GM12878 (cell line): ENCODE results near the gene CTRB1. TPM values are rescaled to one million over a fixed set of nuclear protein-coding genes. Genes with fewer than 3 reads are reported as not detected.

ENCODE experiments used
- ATAC-seq: fragments of 200-7000 bp; cut with Tn5 transposase; 3 replicates; pipeline ENCODE4 v1.9.1; 2020; ENCODE audit warnings: mild to moderate bottlenecking, moderate library complexity
- BruUV-seq: library from RNA; stranded (reverse); fragments of 400-500 nt; replicated peaks from 2 replicates; lab custom pipeline; 2021; lab: Mats Ljungman, UMichigan
- CTCF ChIA-PET: fragments of 300-600 bp; sonication (Branson Sonifier 250); formaldehyde crosslinking; extraction: SDS; loops from one replicate; lab custom pipeline; 2021; ENCODE audit warnings: inconsistent platforms; lab: Yijun Ruan, JAX
- POLR2A ChIA-PET: fragments of 350-600 bp; formaldehyde crosslinking; extraction: SDS; loops from one replicate; lab custom pipeline; 2021; ENCODE audit warnings: inconsistent platforms; lab: Charles Lee
- RAD21 ChIA-PET: fragments of 300-600 bp; sonication (Branson Sonifier 250); formaldehyde crosslinking; loops from one replicate; lab custom pipeline; 2023; ENCODE audit warnings: antibody characterized with exemption; ENCODE audit not compliant: unreplicated experiment; lab: Charles Lee
- SMC1A ChIA-PET: fragments of 300-600 bp; sonication (Branson Sonifier 250); formaldehyde crosslinking; loops from one replicate; lab custom pipeline; 2023; ENCODE audit not compliant: unreplicated experiment, uncharacterized antibody; lab: Charles Lee
- DNase-seq: peaks from one replicate; pipeline ENCODE4 v3.0.0-alpha.2; 2011; ENCODE audit warnings: low read depth, low spot score
- FAIRE-seq: peaks from 3 replicates; lab custom pipeline; 2011; peaks lifted over from hg19 to GRCh38; lab: Jason Lieb, UNC
- H2AFZ ChIP-seq: 2 replicates; pipeline ENCODE4 v1.6.0; 2011; ENCODE audit warnings: low read depth, low read length, control low read depth; ENCODE audit not compliant: control insufficient read depth
- H3K27ac ChIP-seq: 2 replicates; pipeline ENCODE4 v1.5.1; 2011; ENCODE audit warnings: control low read depth; ENCODE audit not compliant: control insufficient read depth, insufficient read depth
- H3K27me3 ChIP-seq, 2 experiments: replicated peaks in 1 of 2; 2 replicates each; pipeline versions ENCODE4 v1.6.0 to v1.6.1; 2011; ENCODE audit warnings: low read length in 1 of 2; ENCODE audit not compliant: control insufficient read depth in 2 of 2, insufficient read depth in 2 of 2
- H3K36me3 ChIP-seq, 2 experiments: 2 replicates each; pipeline ENCODE4 v1.5.1; 2011; ENCODE audit warnings: low read length in 1 of 2; ENCODE audit not compliant: control insufficient read depth in 2 of 2, insufficient read depth in 2 of 2
- H3K4me1 ChIP-seq: 2 replicates; pipeline ENCODE4 v1.6.1; 2011; ENCODE audit warnings: mild to moderate bottlenecking, low read length, moderate library complexity, mixed read lengths; ENCODE audit not compliant: control insufficient read depth, insufficient read depth
- H3K4me2 ChIP-seq: 2 replicates; pipeline ENCODE4 v1.6.0; 2011; ENCODE audit warnings: control low read depth; ENCODE audit not compliant: control insufficient read depth, insufficient read depth
- H3K4me3 ChIP-seq: fragments of 200-600 bp; sonication (generic); 2 replicates; pipeline ENCODE4 v1.5.1; 2016
- H3K79me2 ChIP-seq: 2 replicates; pipeline ENCODE4 v1.6.0; 2011; ENCODE audit warnings: low read length; ENCODE audit not compliant: control insufficient read depth, insufficient read depth
- H3K9ac ChIP-seq: 2 replicates; pipeline ENCODE4 v1.8.0; 2011; ENCODE audit warnings: low read length, control low read depth, mixed read lengths; ENCODE audit not compliant: control insufficient read depth, insufficient read depth
- H3K9me3 ChIP-seq: replicated peaks from 3 replicates; pipeline ENCODE4 v1.5.1; 2011; ENCODE audit warnings: mild to moderate bottlenecking, low read length; ENCODE audit not compliant: control insufficient read depth, insufficient read depth
- H4K20me1 ChIP-seq: 2 replicates; pipeline ENCODE4 v1.6.0; 2011; ENCODE audit not compliant: control insufficient read depth, insufficient read depth
- BRCA1 ChIP-seq: IDR thresholded peaks from 2 replicates; pipeline ENCODE4 v1.6.1; 2011; ENCODE audit warnings: low read depth, low read length, improper control_type of control experiment
- CBX3 ChIP-seq: fragments of 200-600 bp; sonication (generic); IDR thresholded peaks from 2 replicates; pipeline ENCODE4 v1.6.1; 2016; ENCODE audit warnings: low read depth, borderline replicate concordance
- POLR2A ChIP-seq: IDR thresholded peaks from 2 replicates; pipeline ENCODE4 v1.6.1; 2011; ENCODE audit warnings: low read depth, mild to moderate bottlenecking, low read length
- ZNF217 ChIP-seq: fragments of 450-650 bp; IDR thresholded peaks from 2 replicates; pipeline ENCODE4 v1.6.1; 2017; ENCODE audit warnings: antibody characterized with exemption, mild to moderate bottlenecking
- WGBS: methylation state at CpG from one replicate; pipeline ENCODE4 v1.1.6; 2016; ENCODE audit warnings: low lambda C conversion rate; ENCODE audit not compliant: insufficient replicate concordance, insufficient coverage; ENCODE audit errors: missing lambda C conversion rate; 5-methylcytosine and 5-hydroxymethylcytosine counted together
- in situ Hi-C: fragments of 300-500 bp; cut with MboI; formaldehyde crosslinking; loops from 9 replicates; pipeline ENCODE4 v1.14.3; 2018; ENCODE audit warnings: mixed read lengths
- intact Hi-C: fragments of 100-400 bp; cut with micrococcal nuclease; formaldehyde crosslinking; loops from one replicate; pipeline ENCODE4 v1.14.2; 2022; ENCODE audit not compliant: unreplicated experiment
- polyA plus RNA-seq, 11 experiments: library from polyadenylated mRNA; depleted of rRNA in 4 of 11; unstranded in 6 of 11; stranded (reverse) in 5 of 11; fragments of >200 nt; fragmentation: Nextera tagmentation in 4 of 11; fragmentation: Illumina TruSeq in 1 of 11; extraction: Ambion mirVana in 4 of 11; extraction: Trizol in 1 of 11; gene quantifications; 1 replicate in 1 of 11; 2 replicates in 10 of 11; pipeline versions ENCODE4 v1.2.1 to v1.2.3, GENCODE V29; 2011 to 2016; ENCODE audit warnings: inconsistent platforms in 2 of 11, missing spikeins in 2 of 11, low read depth in 1 of 11
- total RNA-seq, 4 experiments: library from RNA; depleted of rRNA in 3 of 4; stranded (reverse); fragments of >200 nt in 3 of 4; fragmentation: Illumina TruSeq in 1 of 4; extraction: Trizol in 1 of 4; gene quantifications; 2 replicates each; pipeline versions ENCODE4 v1.2.1 to v1.2.3, GENCODE V29; 2013 to 2021
- TF ChIP-seq, protein P1 (sequence below): fragments of 450-650 bp; IDR thresholded peaks from 2 replicates; pipeline ENCODE4 v1.6.1; 2014; ENCODE audit warnings: mild to moderate bottlenecking
- TF ChIP-seq, protein P2 (sequence below): fragments of 450-650 bp; IDR thresholded peaks from 2 replicates; pipeline ENCODE4 v1.6.1; 2017; ENCODE audit warnings: low read depth, mild to moderate bottlenecking, moderate library complexity
- TF ChIP-seq, protein P3 (sequence below): fragments of 450-650 bp; formaldehyde crosslinking; IDR thresholded peaks from 2 replicates; pipeline ENCODE4 v1.4.0; 2022; ENCODE audit warnings: mild to moderate bottlenecking, moderate library complexity

CTRB1 gene
- total and polyA plus RNA-seq, 10 of the 15 experiments (the other 5 are each of a cell fraction or from before 2014, with no cell fraction given) = 0.28 to 4.4 TPM; not detected in 8

DNA sequence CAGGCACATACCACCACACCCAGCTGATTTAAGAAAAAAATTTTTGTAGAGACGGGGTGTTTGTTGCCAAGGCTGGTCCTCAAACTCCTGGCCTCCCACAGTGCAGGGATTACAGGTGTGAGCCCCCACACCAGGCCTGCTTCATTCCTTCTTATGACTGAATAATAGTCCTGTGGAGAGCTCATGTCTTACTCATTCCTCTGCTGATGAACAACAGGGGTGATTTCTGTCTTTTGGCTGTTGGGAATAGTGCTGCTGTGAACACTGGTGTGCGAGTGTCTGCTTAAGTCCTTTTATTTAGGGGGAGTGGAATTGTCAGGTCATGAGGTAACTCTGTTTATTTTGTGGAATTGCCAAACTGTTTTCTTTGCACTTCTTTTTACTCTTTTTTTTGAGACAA is 2.7 kb upstream of the CTRB1 start:
- FAIRE-seq (no peak), ATAC-seq (no peak), DNase-seq (no peak)
- CTCF ChIA-PET = interaction anchor here (1.7 kb wide), 1 partner anchor 17 kb away, joined by 6 read pairs; no protein-coding TSS in a partner anchor
- Histone ChIP-seq H3K4me3 (no peak overlapping the region), H2AFZ (no peak overlapping the region), H4K20me1 (no peaks in the 10 kb centered on the region), H3K79me2 (no peaks in the 10 kb centered on the region), H3K9ac (no peak overlapping the region), H3K4me1 (peaks cover 20% of the 10 kb centered on the region), H3K36me3 (no peaks in the 10 kb centered on the region), H3K27ac (no peak overlapping the region), H3K9me3 (no peaks in the 10 kb centered on the region), H3K27me3 (no peaks in the 10 kb centered on the region)
- POLR2A ChIA-PET = interaction anchor here (1.5 kb wide), 1 partner anchor 18 kb away, joined by 3 read pairs; no protein-coding TSS in a partner anchor
- SMC1A ChIA-PET = interaction anchor here (0.9 kb wide), 1 partner anchor 17 kb away, joined by 6 read pairs; no protein-coding TSS in a partner anchor
- BruUV-seq = no TSS peak
- intact Hi-C loops = loop anchor here (5.0 kb wide), 1 partner anchor 171 kb away; no protein-coding TSS in a partner anchor
- 71% methylated on average over 2 of the region's 2 CpGs for WGBS
- TF ChIP-seq, protein P1, sequence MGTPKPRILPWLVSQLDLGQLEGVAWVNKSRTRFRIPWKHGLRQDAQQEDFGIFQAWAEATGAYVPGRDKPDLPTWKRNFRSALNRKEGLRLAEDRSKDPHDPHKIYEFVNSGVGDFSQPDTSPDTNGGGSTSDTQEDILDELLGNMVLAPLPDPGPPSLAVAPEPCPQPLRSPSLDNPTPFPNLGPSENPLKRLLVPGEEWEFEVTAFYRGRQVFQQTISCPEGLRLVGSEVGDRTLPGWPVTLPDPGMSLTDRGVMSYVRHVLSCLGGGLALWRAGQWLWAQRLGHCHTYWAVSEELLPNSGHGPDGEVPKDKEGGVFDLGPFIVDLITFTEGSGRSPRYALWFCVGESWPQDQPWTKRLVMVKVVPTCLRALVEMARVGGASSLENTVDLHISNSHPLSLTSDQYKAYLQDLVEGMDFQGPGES = no peak
- TF ChIP-seq, all 136 proteins: peak for 0
- in situ Hi-C loops = loop anchor here (10.0 kb wide), 1 partner anchor 549 kb away; no protein-coding TSS in a partner anchor
- no peak overlapping the region for H3K4me2 ChIP-seq
- RAD21 ChIA-PET = interaction anchor here (0.6 kb wide), 1 partner anchor 60 kb away, joined by 3 read pairs; no protein-coding TSS in a partner anchor

DNA sequence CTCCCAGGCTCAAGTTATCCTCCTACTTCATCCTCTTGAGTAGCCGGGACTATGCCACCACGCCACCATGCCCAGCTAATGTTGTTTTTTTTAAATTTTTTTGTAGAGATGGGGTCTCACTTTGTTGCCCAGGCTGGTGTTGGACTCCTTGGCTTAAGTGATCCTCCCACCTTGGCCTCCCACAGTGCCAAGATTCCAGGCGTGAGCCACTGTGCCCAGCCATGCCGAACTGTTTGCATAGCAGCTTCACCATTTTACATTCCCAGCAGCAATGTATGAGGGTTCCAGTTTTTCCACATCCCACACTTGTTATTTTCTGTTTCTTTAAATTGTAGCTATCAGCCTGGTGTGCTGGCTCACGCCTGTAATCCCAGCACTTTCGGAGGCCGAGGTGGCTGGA is 2.2 kb upstream of the CTRB1 start:
- Histone ChIP-seq H3K4me1 (peaks cover 20% of the 10 kb centered on the region), H3K27ac (no peak overlapping the region), H3K4me3 (no peak overlapping the region), H4K20me1 (no peaks in the 10 kb centered on the region), H3K36me3 (no peaks in the 10 kb centered on the region), H3K27me3 (no peaks in the 10 kb centered on the region), H3K79me2 (no peaks in the 10 kb centered on the region), H3K9me3 (no peaks in the 10 kb centered on the region), H3K4me2 (no peak overlapping the region), H3K9ac (no peak overlapping the region), H2AFZ (no peak overlapping the region)
- FAIRE-seq (no peak), DNase-seq (no peak), ATAC-seq (no peak)
- in situ Hi-C loops (loop anchor here (10.0 kb wide), 1 partner anchor 548 kb away; no protein-coding TSS in a partner anchor), intact Hi-C loops (loop anchor here (5.0 kb wide), 1 partner anchor 171 kb away; no protein-coding TSS in a partner anchor)
- POLR2A ChIA-PET = interaction anchor here (1.5 kb wide), 1 partner anchor 19 kb away, joined by 3 read pairs; no protein-coding TSS in a partner anchor
- SMC1A ChIA-PET = interaction anchor here (0.8 to 1.1 kb wide), 2 partner anchors 17 to 19 kb away, joined by 3 read pairs; no protein-coding TSS in a partner anchor
- CTCF ChIA-PET = interaction anchor here (1.7 kb wide), 1 partner anchor 17 kb away, joined by 6 read pairs; no protein-coding TSS in a partner anchor
- WGBS = 72% methylated on average over 7 of the region's 7 CpGs
- TF ChIP-seq POLR2A = no peak
- no peak for TF ChIP-seq ZNF217
- TF ChIP-seq, protein P2, sequence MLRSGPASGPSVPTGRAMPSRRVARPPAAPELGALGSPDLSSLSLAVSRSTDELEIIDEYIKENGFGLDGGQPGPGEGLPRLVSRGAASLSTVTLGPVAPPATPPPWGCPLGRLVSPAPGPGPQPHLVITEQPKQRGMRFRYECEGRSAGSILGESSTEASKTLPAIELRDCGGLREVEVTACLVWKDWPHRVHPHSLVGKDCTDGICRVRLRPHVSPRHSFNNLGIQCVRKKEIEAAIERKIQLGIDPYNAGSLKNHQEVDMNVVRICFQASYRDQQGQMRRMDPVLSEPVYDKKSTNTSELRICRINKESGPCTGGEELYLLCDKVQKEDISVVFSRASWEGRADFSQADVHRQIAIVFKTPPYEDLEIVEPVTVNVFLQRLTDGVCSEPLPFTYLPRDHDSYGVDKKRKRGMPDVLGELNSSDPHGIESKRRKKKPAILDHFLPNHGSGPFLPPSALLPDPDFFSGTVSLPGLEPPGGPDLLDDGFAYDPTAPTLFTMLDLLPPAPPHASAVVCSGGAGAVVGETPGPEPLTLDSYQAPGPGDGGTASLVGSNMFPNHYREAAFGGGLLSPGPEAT = no peak
- TF ChIP-seq, protein P3, sequence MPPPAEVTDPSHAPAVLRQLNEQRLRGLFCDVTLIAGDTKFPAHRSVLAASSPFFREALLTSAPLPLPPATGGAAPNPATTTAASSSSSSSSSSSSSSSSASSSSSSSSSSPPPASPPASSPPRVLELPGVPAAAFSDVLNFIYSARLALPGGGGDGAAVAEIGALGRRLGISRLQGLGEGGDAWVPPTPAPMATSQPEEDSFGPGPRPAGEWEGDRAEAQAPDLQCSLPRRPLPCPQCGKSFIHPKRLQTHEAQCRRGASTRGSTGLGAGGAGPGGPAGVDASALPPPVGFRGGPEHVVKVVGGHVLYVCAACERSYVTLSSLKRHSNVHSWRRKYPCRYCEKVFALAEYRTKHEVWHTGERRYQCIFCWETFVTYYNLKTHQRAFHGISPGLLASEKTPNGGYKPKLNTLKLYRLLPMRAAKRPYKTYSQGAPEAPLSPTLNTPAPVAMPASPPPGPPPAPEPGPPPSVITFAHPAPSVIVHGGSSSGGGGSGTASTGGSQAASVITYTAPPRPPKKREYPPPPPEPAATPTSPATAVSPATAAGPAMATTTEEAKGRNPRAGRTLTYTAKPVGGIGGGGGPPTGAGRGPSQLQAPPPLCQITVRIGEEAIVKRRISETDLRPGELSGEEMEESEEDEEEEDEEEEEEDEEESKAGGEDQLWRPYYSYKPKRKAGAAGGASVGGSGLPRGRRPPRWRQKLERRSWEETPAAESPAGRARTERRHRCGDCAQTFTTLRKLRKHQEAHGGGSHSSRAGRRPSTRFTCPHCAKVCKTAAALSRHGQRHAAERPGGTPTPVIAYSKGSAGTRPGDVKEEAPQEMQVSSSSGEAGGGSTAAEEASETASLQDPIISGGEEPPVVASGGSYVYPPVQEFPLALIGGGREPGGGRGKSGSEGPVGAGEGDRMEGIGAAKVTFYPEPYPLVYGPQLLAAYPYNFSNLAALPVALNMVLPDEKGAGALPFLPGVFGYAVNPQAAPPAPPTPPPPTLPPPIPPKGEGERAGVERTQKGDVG (CRISPR knock-in tag) = no peak
- TF ChIP-seq BRCA1 = no peak
- TF ChIP-seq CBX3 = no peak
- RAD21 ChIA-PET = interaction anchor here (0.6 kb wide), 1 partner anchor 59 kb away, joined by 3 read pairs; no protein-coding TSS in a partner anchor
- BruUV-seq = no TSS peak
